IMR-90 (cell line): ENCODE measurements around the gene LZTS3. TPM values are rescaled to one million over a fixed set of nuclear protein-coding genes. Genes with fewer than 3 reads are reported as not detected.
A peak's percentile ranks its signal among the peaks of the same experiment; 100 is the strongest.

ENCODE experiments used
- ATAC-seq: fragments of 200-7000 bp; cut with Tn5 transposase; 2 replicates; pipeline ENCODE4 v1.9.1; 2020; ENCODE audit warnings: low read depth, mild to moderate bottlenecking, moderate library complexity
- BruUV-seq: library from RNA; stranded (reverse); fragments of 400-500 nt; replicated peaks from 2 replicates; lab custom pipeline; 2021; lab: Mats Ljungman, UMichigan
- CTCF ChIA-PET: fragments of 300-600 bp; formaldehyde crosslinking; extraction: SDS; loops from one replicate; lab custom pipeline; 2021; ENCODE audit warnings: antibody characterized with exemption; lab: Yijun Ruan, JAX
- POLR2A ChIA-PET: fragments of 300-600 bp; sonication (Branson Sonifier 250); formaldehyde crosslinking; loops from one replicate; lab custom pipeline; 2022; ENCODE audit warnings: antibody characterized with exemption; ENCODE audit not compliant: unreplicated experiment; lab: Charles Lee
- DNase-seq: peaks from one replicate; pipeline ENCODE4 v3.0.0; 2013
- H2AFZ ChIP-seq: replicated peaks from 2 replicates; pipeline ENCODE3; 2013; ENCODE audit warnings: low read length, mild to moderate bottlenecking; ENCODE audit not compliant: poor library complexity
- H2AK5ac ChIP-seq: 2 replicates; pipeline ENCODE4 v1.6.1; 2013; ENCODE audit warnings: low read depth, low read length, inconsistent platforms
- H2AK9ac ChIP-seq: replicated peaks from 2 replicates; pipeline ENCODE3; 2013; ENCODE audit warnings: mild to moderate bottlenecking, low read depth, low read length, moderate library complexity; ENCODE audit not compliant: poor library complexity
- H2BK120ac ChIP-seq: 2 replicates; pipeline ENCODE4 v1.6.1; 2013; ENCODE audit warnings: low read depth, low read length, inconsistent platforms
- H2BK15ac ChIP-seq: 3 replicates; pipeline ENCODE4 v1.6.1; 2013; ENCODE audit warnings: low read depth, low read length, inconsistent platforms
- H2BK20ac ChIP-seq: 2 replicates; pipeline ENCODE4 v1.6.1; 2013; ENCODE audit warnings: low read depth, mild to moderate bottlenecking, inconsistent platforms, low read length, moderate library complexity
- H2BK5ac ChIP-seq: 2 replicates; pipeline ENCODE4 v1.6.1; 2013; ENCODE audit warnings: mild to moderate bottlenecking, low read depth, low read length, inconsistent platforms; ENCODE audit not compliant: poor library complexity, severe bottlenecking
- H3K14ac ChIP-seq: replicated peaks from 2 replicates; pipeline ENCODE4 v1.6.1; 2013; ENCODE audit warnings: low read depth, low read length, inconsistent platforms
- H3K18ac ChIP-seq: 2 replicates; pipeline ENCODE4 v1.6.1; 2013; ENCODE audit warnings: low read depth, low read length, control low read depth
- H3K23ac ChIP-seq: 2 replicates; pipeline ENCODE4 v1.6.1; 2013; ENCODE audit warnings: low read depth, low read length, inconsistent platforms
- H3K27ac ChIP-seq: 2 replicates; pipeline ENCODE4 v1.5.1; 2013; ENCODE audit warnings: mild to moderate bottlenecking, control low read depth, low read length; ENCODE audit not compliant: insufficient read depth
- H3K27me3 ChIP-seq: 2 replicates; pipeline ENCODE4 v1.6.1; 2013; ENCODE audit warnings: low read length; ENCODE audit not compliant: control insufficient read depth, insufficient read depth
- H3K36me3 ChIP-seq: 2 replicates; pipeline ENCODE4 v1.6.1; 2013; ENCODE audit warnings: low read length, mixed read lengths; ENCODE audit not compliant: control insufficient read depth, insufficient read depth
- H3K4ac ChIP-seq: 2 replicates; pipeline ENCODE4 v1.6.1; 2013; ENCODE audit warnings: low read depth, low read length, inconsistent platforms
- H3K4me1 ChIP-seq: 2 replicates; pipeline ENCODE4 v1.6.1; 2013; ENCODE audit warnings: low read length, mixed read lengths; ENCODE audit not compliant: control insufficient read depth, insufficient read depth
- H3K4me2 ChIP-seq: 2 replicates; pipeline ENCODE4 v1.6.1; 2013; ENCODE audit warnings: low read depth, mild to moderate bottlenecking, control low read depth, low read length, moderate library complexity
- H3K4me3 ChIP-seq: 2 replicates; pipeline ENCODE4 v1.5.1; 2013; ENCODE audit warnings: low read depth, mild to moderate bottlenecking, control low read depth, low read length, moderate library complexity; ENCODE audit not compliant: insufficient read depth
- H3K56ac ChIP-seq: 2 replicates; pipeline ENCODE4 v1.6.1; 2013; ENCODE audit warnings: low read length, inconsistent platforms; ENCODE audit not compliant: insufficient read depth; ENCODE audit errors: extremely low read depth
- H3K79me1 ChIP-seq, 2 experiments: 2 replicates each; pipeline ENCODE4 v1.6.1; 2013; ENCODE audit warnings: low read length in 2 of 2, inconsistent platforms in 1 of 2, low read depth in 1 of 2
- H3K9ac ChIP-seq: 2 replicates; pipeline ENCODE4 v1.6.1; 2013; ENCODE audit warnings: low read depth, low read length, control low read depth
- H3K9me1 ChIP-seq: 2 replicates; pipeline ENCODE4 v1.6.1; 2013; ENCODE audit warnings: low read length, inconsistent platforms; ENCODE audit not compliant: insufficient read depth
- H3K9me3 ChIP-seq: 2 replicates; pipeline ENCODE4 v1.6.1; 2013; ENCODE audit warnings: low read length; ENCODE audit not compliant: control insufficient read depth, insufficient read depth
- H4K20me1 ChIP-seq: 2 replicates; pipeline ENCODE4 v1.6.1; 2013; ENCODE audit warnings: low read length, inconsistent platforms; ENCODE audit not compliant: insufficient read depth
- H4K5ac ChIP-seq: 2 replicates; pipeline ENCODE4 v1.6.1; 2013; ENCODE audit warnings: mild to moderate bottlenecking, low read depth, low read length, control low read depth
- H4K8ac ChIP-seq, 2 experiments: 2 replicates each; pipeline ENCODE4 v1.6.1; 2013; ENCODE audit warnings: low read depth in 2 of 2, low read length in 2 of 2, control low read depth in 1 of 2, inconsistent platforms in 1 of 2
- H4K91ac ChIP-seq: 2 replicates; pipeline ENCODE4 v1.6.1; 2013; ENCODE audit warnings: low read depth, low read length, inconsistent platforms; ENCODE audit not compliant: insufficient read depth
- ELK1 ChIP-seq: fragments of 150-350 bp; IDR thresholded peaks from 2 replicates; pipeline ENCODE4 v1.6.1; 2016; ENCODE audit warnings: low read depth, mild to moderate bottlenecking, low read length, moderate library complexity, borderline replicate concordance
- MAZ ChIP-seq: IDR thresholded peaks from 2 replicates; pipeline ENCODE4 v1.6.1; 2012; ENCODE audit warnings: low read depth, mild to moderate bottlenecking, low read length, improper control_type of control experiment, moderate library complexity, borderline replicate concordance
- MXI1 ChIP-seq: IDR thresholded peaks from 2 replicates; pipeline ENCODE4 v1.6.1; 2012; ENCODE audit warnings: low read depth, mild to moderate bottlenecking, low read length, moderate library complexity, borderline replicate concordance
- POLR2A ChIP-seq: IDR thresholded peaks from 2 replicates; pipeline ENCODE4 v1.6.1; 2012; ENCODE audit warnings: mild to moderate bottlenecking, low read depth, low read length
- RAD21 ChIP-seq: IDR thresholded peaks from 2 replicates; pipeline ENCODE4 v1.6.1; 2012; ENCODE audit warnings: low read length, improper control_type of control experiment
- RCOR1 ChIP-seq: IDR thresholded peaks from 2 replicates; pipeline ENCODE4 v1.6.1; 2012; ENCODE audit warnings: mild to moderate bottlenecking, low read length, improper control_type of control experiment; ENCODE audit not compliant: insufficient replicate concordance
- SMC3 ChIP-seq: fragments of 150-350 bp; IDR thresholded peaks from 2 replicates; pipeline ENCODE4 v1.6.1; 2016; ENCODE audit warnings: low read depth, mild to moderate bottlenecking, antibody characterized with exemption, low read length, moderate library complexity
- WGBS, 2 experiments: methylation state at CpG; one replicate each; pipeline versions ENCODE4 v1.1.5 to v1.1.7; 2013; ENCODE audit warnings: missing lambda C conversion rate in 2 of 2; ENCODE audit not compliant: insufficient read length in 1 of 2; ENCODE audit errors: extremely low coverage in 2 of 2; 5-methylcytosine and 5-hydroxymethylcytosine counted together
- dilution Hi-C: fragments of 300-500 bp; cut with HindIII; formaldehyde crosslinking; loops from one replicate; pipeline ENCODE4 v1.14.3; 2018; ENCODE audit warnings: low sequenced_read_pairs; ENCODE audit not compliant: unreplicated experiment
- in situ Hi-C: fragments of 300-500 bp; cut with MboI; formaldehyde crosslinking; loops from 3 replicates; pipeline ENCODE4 v1.14.3; 2019; ENCODE audit warnings: low sequenced_read_pairs, inconsistent platforms, mixed read lengths
- intact Hi-C: fragments of 100-400 bp; cut with micrococcal nuclease; formaldehyde crosslinking; loops from 2 replicates; pipeline ENCODE4 v1.10.0; 2022
- polyA plus RNA-seq, 3 experiments: library from polyadenylated mRNA; depleted of rRNA; stranded (reverse); fragments of >200 nt; gene quantifications; 2 replicates each; pipeline ENCODE4 v1.2.3, GENCODE V29; 2012; ENCODE audit warnings: low replicate concordance in 1 of 3
- total RNA-seq: library from RNA; depleted of rRNA; stranded (reverse); fragments of >200 nt; gene quantifications from 2 replicates; pipeline ENCODE4 v1.2.3, GENCODE V29; 2012

LZTS3 gene
- total and polyA plus RNA-seq, 2 of the 4 experiments (the other 2 are of a cell fraction): 1.4 to 3.2 TPM

DNA sequence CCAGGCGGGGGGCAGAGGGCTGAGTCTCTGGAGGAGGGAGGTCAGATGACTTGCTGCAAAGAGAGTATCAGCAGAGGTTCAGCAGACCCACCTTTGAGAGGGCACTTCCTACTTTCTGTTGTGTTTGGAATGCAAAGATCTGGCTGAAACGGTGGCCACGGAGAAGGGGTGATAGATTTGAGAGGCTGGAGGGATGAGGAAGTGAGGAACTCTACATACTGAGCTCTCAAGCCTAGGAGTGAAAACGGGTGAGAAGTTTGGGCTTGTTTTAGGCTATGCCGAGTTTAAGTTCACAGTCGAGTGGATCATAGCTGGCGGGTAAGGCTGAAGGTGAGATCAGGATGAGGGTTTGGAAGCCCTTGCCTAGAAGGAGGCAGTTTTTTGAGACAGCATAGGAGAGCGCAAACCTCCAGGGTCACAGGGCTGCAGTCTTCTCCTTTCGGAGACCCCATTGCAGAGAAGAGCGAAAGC lies 35.5 kb upstream of the LZTS3 start:
- Histone ChIP-seq H3K9me3 (no peaks in the 10 kb centered on the region), H3K27me3 (no peaks in the 10 kb centered on the region), H2AK9ac (peak overlapping the region; percentile 99), H3K27ac (peak overlapping the region; percentile 92), H3K4ac (peak overlapping the region; percentile 99), H2AK5ac (peak overlapping the region; percentile 88), H3K18ac (peak overlapping the region; percentile 73), H3K79me1 (peaks cover 23 to 72% of the 10 kb centered on the region in 2 experiments; a peak in 3 of 4 replicates), H4K8ac (peak overlapping the region; percentile 99 to 100), H3K4me1 (peaks cover 5% of the 10 kb centered on the region), H2BK15ac (peak overlapping the region; percentile 63; the same call in 1 of the 3 replicates), H2BK120ac (peak overlapping the region; percentile 77), H3K36me3 (peaks cover 5% of the 10 kb centered on the region), H3K9ac (peak overlapping the region; percentile 94), H3K56ac (peak overlapping the region; percentile 93), H2BK5ac (peak overlapping the region; percentile 90), H3K23ac (peak overlapping the region; percentile 99), H4K20me1 (no peaks in the 10 kb centered on the region), H2BK20ac (peak overlapping the region; percentile 46; the same call in 1 of the 2 replicates), H2AFZ (peak overlapping the region; percentile 100), H3K9me1 (peaks cover 15% of the 10 kb centered on the region), H3K4me3 (peak overlapping the region; percentile 86), H4K91ac (peak overlapping the region; percentile 98), H3K14ac (peak overlapping the region; percentile 99), H3K4me2 (peak overlapping the region; percentile 91), H4K5ac (peak overlapping the region; percentile 99)
- intact Hi-C loops: no loop called here
- BruUV-seq: no TSS peak
- POLR2A ChIA-PET: no interaction called here
- WGBS, 2 experiments: 0% methylated on average over 1 of the region's 10 CpGs; no CpG with 5 or more reads in 1 of the 2 experiments
- ATAC-seq (peak; percentile 2), DNase-seq (no peak)
- in situ Hi-C loops: no loop called here
- TF ChIP-seq RAD21: no peak
- no peak for TF ChIP-seq MXI1
- no peak for TF ChIP-seq MAZ
- TF ChIP-seq POLR2A: no peak
- TF ChIP-seq RCOR1: no peak
- TF ChIP-seq ELK1: no peak
- no peak for TF ChIP-seq SMC3
- dilution Hi-C loops: no loop called here
- CTCF ChIA-PET: interaction anchor here (1.4 to 1.5 kb wide), 2 partner anchors 10 to 155 kb away, joined by 3 to 5 read pairs; no protein-coding TSS in a partner anchor
